Measurements from ENCODE around the gene DSG3. TPM values are rescaled to one million over a fixed set of nuclear protein-coding genes. Genes with fewer than 3 reads are reported as not detected.

Gene DSG3, protein sequence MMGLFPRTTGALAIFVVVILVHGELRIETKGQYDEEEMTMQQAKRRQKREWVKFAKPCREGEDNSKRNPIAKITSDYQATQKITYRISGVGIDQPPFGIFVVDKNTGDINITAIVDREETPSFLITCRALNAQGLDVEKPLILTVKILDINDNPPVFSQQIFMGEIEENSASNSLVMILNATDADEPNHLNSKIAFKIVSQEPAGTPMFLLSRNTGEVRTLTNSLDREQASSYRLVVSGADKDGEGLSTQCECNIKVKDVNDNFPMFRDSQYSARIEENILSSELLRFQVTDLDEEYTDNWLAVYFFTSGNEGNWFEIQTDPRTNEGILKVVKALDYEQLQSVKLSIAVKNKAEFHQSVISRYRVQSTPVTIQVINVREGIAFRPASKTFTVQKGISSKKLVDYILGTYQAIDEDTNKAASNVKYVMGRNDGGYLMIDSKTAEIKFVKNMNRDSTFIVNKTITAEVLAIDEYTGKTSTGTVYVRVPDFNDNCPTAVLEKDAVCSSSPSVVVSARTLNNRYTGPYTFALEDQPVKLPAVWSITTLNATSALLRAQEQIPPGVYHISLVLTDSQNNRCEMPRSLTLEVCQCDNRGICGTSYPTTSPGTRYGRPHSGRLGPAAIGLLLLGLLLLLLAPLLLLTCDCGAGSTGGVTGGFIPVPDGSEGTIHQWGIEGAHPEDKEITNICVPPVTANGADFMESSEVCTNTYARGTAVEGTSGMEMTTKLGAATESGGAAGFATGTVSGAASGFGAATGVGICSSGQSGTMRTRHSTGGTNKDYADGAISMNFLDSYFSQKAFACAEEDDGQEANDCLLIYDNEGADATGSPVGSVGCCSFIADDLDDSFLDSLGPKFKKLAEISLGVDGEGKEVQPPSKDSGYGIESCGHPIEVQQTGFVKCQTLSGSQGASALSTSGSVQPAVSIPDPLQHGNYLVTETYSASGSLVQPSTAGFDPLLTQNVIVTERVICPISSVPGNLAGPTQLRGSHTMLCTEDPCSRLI
- under 0.01 TPM in 1 of 2 replicates, not detected in the other for total RNA-seq

GRCh38 chr18:31447530-31448191 is at the start of gene DSG3:
Gene DSG3 (plus strand): TSS chr18:31447741. CDS start chr18:31447878, 137 bp downstream.

GRCh38 chr18:31497836-31498573 is 50.5 kb downstream of the DSG3 start, which contains the start of gene DSG2:
Gene DSG2 (plus strand): TSS chr18:31498177. CDS start chr18:31498252, 75 bp downstream.

Other genes with a start within 250 kb of the DSG3 start
- gene DSG1, start 129.6 kb upstream of the DSG3 start, total RNA-seq, result not detected in 2 replicates
- not detected in 2 replicates for gene DSG4, start 71.0 kb upstream of the DSG3 start, total RNA-seq
- gene DSG2, start 50.4 kb downstream of the DSG3 start, total RNA-seq, result 0.07 TPM in 1 of 2 replicates, not detected in the other
- gene TTR, start 144.1 kb downstream of the DSG3 start, total RNA-seq, result not detected in 2 replicates
- gene B4GALT6, start 236.8 kb downstream of the DSG3 start, total RNA-seq, result 23.7 and 25.6 TPM in 2 replicates

All from thoracic aorta endothelial cell (primary cell).